Endothelial cell of umbilical vein (primary cell): ENCODE data around the gene PKDCC. TPM values are rescaled to one million over a fixed set of nuclear protein-coding genes. Genes with fewer than 3 reads are reported as not detected.

Source experiments
- BruUV-seq: library from RNA; stranded (reverse); fragments of 400-500 nt; replicated peaks from 2 replicates; lab custom pipeline; 2021; lab: Mats Ljungman, UMichigan
- CTCF ChIA-PET: fragments of 300-600, 350-600 bp; sonication (Branson Sonifier 250); formaldehyde crosslinking; loops from one replicate; lab custom pipeline; 2021; ENCODE audit warnings: antibody characterized with exemption, inconsistent platforms; lab: Charles Lee
- POLR2A ChIA-PET: fragments of 300-600, 350-600 bp; sonication (Branson Sonifier 250); formaldehyde crosslinking; loops from one replicate; lab custom pipeline; 2021; ENCODE audit warnings: antibody characterized with exemption, inconsistent platforms; lab: Charles Lee
- DNase-seq: peaks from one replicate; pipeline ENCODE4 v3.0.0-alpha.2; 2011; ENCODE audit warnings: low read depth, low spot score
- FAIRE-seq: peaks from 2 replicates; lab custom pipeline; 2011; peaks lifted over from hg19 to GRCh38; lab: Jason Lieb, UNC
- H2AFZ ChIP-seq: 2 replicates; pipeline ENCODE4 v1.6.0; 2012; ENCODE audit warnings: low read depth, low read length, control low read depth, inconsistent platforms
- H3K27ac ChIP-seq: 2 replicates; pipeline ENCODE4 v1.5.1; 2011; ENCODE audit warnings: low read depth, mild to moderate bottlenecking, control low read depth, low read length, moderate library complexity; ENCODE audit not compliant: insufficient read depth
- H3K27me3 ChIP-seq, 2 experiments: 2 replicates each; pipeline versions ENCODE4 v1.6.0 to v1.6.1; 2011; ENCODE audit warnings: low read length in 2 of 2, mixed read lengths in 1 of 2; ENCODE audit not compliant: control insufficient read depth in 2 of 2, insufficient read depth in 2 of 2
- H3K36me3 ChIP-seq, 2 experiments: 2 replicates in 1 of 2; 3 replicates in 1 of 2; pipeline ENCODE4 v1.5.1; 2011; ENCODE audit warnings: low read length in 2 of 2, mild to moderate bottlenecking in 1 of 2, moderate library complexity in 1 of 2; ENCODE audit not compliant: control insufficient read depth in 2 of 2, insufficient read depth in 2 of 2; ENCODE audit errors: extremely low read depth in 1 of 2
- H3K4me1 ChIP-seq: 3 replicates; pipeline ENCODE4 v1.5.1; 2011; ENCODE audit warnings: mild to moderate bottlenecking, low read length; ENCODE audit not compliant: control insufficient read depth, insufficient read depth; ENCODE audit errors: extremely low read depth
- H3K4me2 ChIP-seq: 2 replicates; pipeline ENCODE4 v1.6.1; 2011; ENCODE audit warnings: low read length, control low read depth, mixed read lengths; ENCODE audit not compliant: insufficient read depth
- H3K4me3 ChIP-seq, 3 experiments: fragments of 200-600 bp in 1 of 3; sonication (generic), shearing (Covaris generic) in 1 of 3; replicated peaks in 1 of 3; 2 replicates each; pipeline ENCODE4 v1.5.1; 2011 to 2016; ENCODE audit warnings: control low read depth in 3 of 3, low read length in 3 of 3, mild to moderate bottlenecking in 2 of 3, inconsistent platforms in 1 of 3, low read depth in 1 of 3, moderate library complexity in 1 of 3; ENCODE audit not compliant: insufficient read depth in 1 of 3
- H3K79me2 ChIP-seq: 2 replicates; pipeline ENCODE4 v1.6.0; 2012; ENCODE audit warnings: low read length, inconsistent platforms; ENCODE audit not compliant: control insufficient read depth, insufficient read depth
- H3K9ac ChIP-seq: replicated peaks from 2 replicates; pipeline ENCODE3; 2011; ENCODE audit warnings: low read length, control low read depth; ENCODE audit not compliant: insufficient read depth; ENCODE audit errors: extremely low read depth
- H3K9me1 ChIP-seq: replicated peaks from 3 replicates; pipeline ENCODE4 v1.6.0; 2011; ENCODE audit warnings: mild to moderate bottlenecking, low read length; ENCODE audit not compliant: control insufficient read depth, insufficient read depth; ENCODE audit errors: extremely low read depth
- H3K9me3 ChIP-seq: replicated peaks from 2 replicates; pipeline ENCODE4 v1.5.1; 2012; ENCODE audit warnings: low read length, inconsistent platforms; ENCODE audit not compliant: control insufficient read depth, insufficient read depth
- H4K20me1 ChIP-seq: replicated peaks from 2 replicates; pipeline ENCODE3; 2011; ENCODE audit warnings: mild to moderate bottlenecking, low read length; ENCODE audit not compliant: control insufficient read depth, insufficient read depth; ENCODE audit errors: extremely low read depth
- CTCF ChIP-seq, 2 donors: IDR thresholded peaks; 1 replicate in 1 of 2; 2 replicates in 1 of 2; pipeline ENCODE4 v1.5.1; 2011; ENCODE audit warnings: low read length in 2 of 2, mild to moderate bottlenecking in 2 of 2, moderate library complexity in 2 of 2, control low read depth in 1 of 2, inconsistent platforms in 1 of 2, low read depth in 1 of 2; ENCODE audit not compliant: insufficient read depth in 1 of 2; ENCODE audit errors: extremely low read depth in 1 of 2
- EZH2 ChIP-seq: IDR thresholded peaks from 2 replicates; pipeline ENCODE4 v1.6.1; 2012; ENCODE audit warnings: borderline replicate concordance, low read depth, mild to moderate bottlenecking, moderate library complexity, low read length, inconsistent platforms; ENCODE audit not compliant: severe bottlenecking
- FOS ChIP-seq: IDR thresholded peaks from 2 replicates; pipeline ENCODE4 v1.6.1; 2011; ENCODE audit warnings: mild to moderate bottlenecking, low read length, moderate library complexity, borderline replicate concordance; ENCODE audit not compliant: insufficient read depth
- GATA2 ChIP-seq: IDR thresholded peaks from 2 replicates; pipeline ENCODE4 v1.7.0; 2011; ENCODE audit warnings: low read depth, mild to moderate bottlenecking, moderate library complexity, mixed read lengths, low read length; ENCODE audit not compliant: insufficient read length, insufficient read depth
- JUN ChIP-seq: IDR thresholded peaks from 2 replicates; pipeline ENCODE4 v1.6.1; 2011; ENCODE audit warnings: borderline replicate concordance, low read depth; ENCODE audit not compliant: insufficient read length, insufficient read depth
- MYC ChIP-seq: IDR thresholded peaks from one replicate; pipeline ENCODE4 v1.6.1; 2011; ENCODE audit warnings: mild to moderate bottlenecking, low read depth, low read length
- POLR2A ChIP-seq: IDR thresholded peaks from 2 replicates; pipeline ENCODE4 v1.6.1; 2012; ENCODE audit warnings: low read depth, mild to moderate bottlenecking, control low read depth, low read length
- POLR2AphosphoS5 ChIP-seq: IDR thresholded peaks from 2 replicates; pipeline ENCODE4 v1.6.1; 2012; ENCODE audit warnings: low read depth, mild to moderate bottlenecking, control low read depth, low read length, moderate library complexity; ENCODE audit not compliant: insufficient read depth
- dilution Hi-C: fragments of 300-500 bp; cut with MboI; formaldehyde crosslinking; loops from one replicate; pipeline ENCODE4 v1.15.0; 2019; ENCODE audit warnings: low sequenced_read_pairs; ENCODE audit not compliant: extremely low pct_ligation_motif_present
- intact Hi-C: fragments of 100-400 bp; cut with micrococcal nuclease; formaldehyde crosslinking; loops from one replicate; pipeline ENCODE4 v1.10.0; 2022
- polyA plus RNA-seq, 4 experiments: library from polyadenylated mRNA; depleted of rRNA in 3 of 4; stranded (reverse) in 3 of 4; unstranded in 1 of 4; fragments of >200 nt; gene quantifications; 2 replicates each; pipeline versions ENCODE4 v1.2.1 to v1.2.3, GENCODE V29; 2011 to 2012; ENCODE audit warnings: missing spikeins in 1 of 4
- total RNA-seq: library from RNA; stranded (reverse); gene quantifications from 2 replicates; pipeline ENCODE4 v1.2.3, GENCODE V29; 2021
- TF ChIP-seq, protein P1 (sequence below): IDR thresholded peaks from 2 replicates; pipeline ENCODE4 v1.6.1; 2011; ENCODE audit not compliant: insufficient read depth, insufficient read length

Gene PKDCC
- total and polyA plus RNA-seq, 2 donors (not counting 3 experiments of a cell fraction or from before 2014, with no cell fraction given), result 3.0 to 5.9 TPM

- Histone ChIP-seq H2AFZ (no peak overlapping the region), H4K20me1 (no peaks in the 10 kb centered on the region), H3K9ac (no peak overlapping the region), H3K79me2 (no peaks in the 10 kb centered on the region), H3K4me1 (peaks cover 8% of the 10 kb centered on the region), H3K9me1 (no peaks in the 10 kb centered on the region), H3K4me2 (no peak overlapping the region), H3K4me3 (no peak overlapping the region), H3K27me3 (peaks cover 13 to 14% of the 10 kb centered on the region in 2 experiments), H3K27ac (no peak overlapping the region), H3K36me3 (no peaks in the 10 kb centered on the region), H3K9me3 (no peaks in the 10 kb centered on the region)
- dilution Hi-C loops (no loop called here), intact Hi-C loops (loop anchor here (1.0 kb wide), 1 partner anchor 29 kb away; no protein-coding TSS in a partner anchor)
- CTCF ChIA-PET, result no interaction called here
- POLR2A ChIA-PET, result no interaction called here
- DNase-seq (no peak), FAIRE-seq (no peak)
- TF ChIP-seq JUN, result no peak
- TF ChIP-seq MYC, result no peak
- TF ChIP-seq POLR2A, result no peak
- TF ChIP-seq FOS, result no peak
- no peak for TF ChIP-seq GATA2
- TF ChIP-seq, protein P1, sequence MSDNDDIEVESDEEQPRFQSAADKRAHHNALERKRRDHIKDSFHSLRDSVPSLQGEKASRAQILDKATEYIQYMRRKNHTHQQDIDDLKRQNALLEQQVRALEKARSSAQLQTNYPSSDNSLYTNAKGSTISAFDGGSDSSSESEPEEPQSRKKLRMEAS, result no peak
- TF ChIP-seq EZH2, result no peak
- TF ChIP-seq CTCF (IDR thresholded peaks at IDR 0.05; ENCODE audit: extremely low read depth in 1 of 2, insufficient read depth in 1 of 2, low read depth in 1 of 2, low read length in 2 of 2), result no peak
- no peak for TF ChIP-seq POLR2AphosphoS5
- no TSS peak for BruUV-seq
These were observed 56.0 kb downstream of the PKDCC start for GRCh38 chr2:42103829-42104228.
